Stimulated activated CD8-positive, alpha-beta memory T cell treated with anti-CD3 and anti-CD28 coated beads, Interleukin-12 subunit alpha, Interleukin-12 subunit beta, amount 100 ng/mL, for 1 hour (primary cell): ENCODE measurements around the gene CELSR1.

Source experiments
- DNase-seq: peaks from one replicate; pipeline ENCODE4 v3.0.0-alpha.2; 2020; ENCODE audit warnings: low read depth

CELSR1 gene

DNA sequence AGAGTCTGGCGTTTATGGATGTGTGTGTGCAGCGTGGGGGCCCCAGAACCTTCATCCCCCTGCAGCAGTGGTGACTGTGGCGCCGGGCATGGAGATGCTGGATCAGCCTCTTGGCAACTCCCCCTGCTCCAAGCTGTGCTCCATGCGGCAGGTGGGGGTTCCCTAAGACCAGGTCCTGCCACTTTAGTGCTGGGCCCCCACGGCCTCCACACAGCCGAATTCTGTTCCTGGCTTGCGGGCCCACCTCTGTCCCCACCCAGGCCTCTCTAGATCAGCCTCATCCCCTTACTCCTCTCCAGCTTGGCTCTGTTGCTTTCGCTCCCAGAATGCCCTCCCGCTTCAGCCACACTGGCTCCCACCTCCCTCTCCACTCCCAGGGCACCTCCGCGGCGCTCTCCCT, 142.3 kb downstream of the CELSR1 start:
- no peak for DNase-seq

DNA sequence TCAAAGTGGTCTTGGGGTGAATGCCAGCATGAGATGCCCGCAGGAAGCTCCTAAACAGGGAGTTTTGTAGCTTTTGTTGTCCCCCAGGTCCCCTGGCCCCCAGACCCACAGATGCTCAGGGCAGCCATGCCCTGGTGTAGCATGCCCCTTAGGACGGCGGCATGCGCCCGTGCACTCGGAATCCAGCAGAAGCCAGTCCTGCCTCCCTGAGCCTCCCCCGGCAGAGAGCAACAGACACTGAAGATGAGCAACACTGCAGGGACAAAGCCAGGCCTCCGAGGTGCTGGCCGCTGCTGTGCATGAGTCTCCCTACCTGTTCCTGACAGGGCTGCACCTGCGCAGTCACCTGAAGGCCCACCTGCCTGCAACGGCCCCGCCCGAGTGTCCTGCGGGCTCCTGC, 142.8 kb downstream of the CELSR1 start:
- DNase-seq = no peak

DNA sequence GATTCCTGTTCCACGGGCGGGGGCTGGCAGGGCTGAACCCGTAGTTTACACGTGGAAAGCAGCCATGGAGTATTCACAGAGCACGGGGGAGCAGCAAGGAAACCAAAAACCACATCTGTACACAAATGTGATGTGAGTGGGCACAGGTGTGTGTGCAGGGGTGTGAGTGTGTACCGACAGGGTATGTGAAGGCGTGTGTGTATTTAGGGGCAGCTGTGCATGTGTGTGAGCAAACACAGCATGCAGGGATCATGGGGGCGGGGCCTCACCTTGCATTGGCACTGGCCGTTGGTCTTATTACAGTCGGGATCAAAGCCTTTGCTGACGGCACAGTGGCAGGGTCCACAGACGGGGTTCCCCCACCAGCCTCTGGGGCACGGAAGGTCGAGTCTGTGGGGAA, 143.5 kb downstream of the CELSR1 start:
- DNase-seq = no peak

DNA sequence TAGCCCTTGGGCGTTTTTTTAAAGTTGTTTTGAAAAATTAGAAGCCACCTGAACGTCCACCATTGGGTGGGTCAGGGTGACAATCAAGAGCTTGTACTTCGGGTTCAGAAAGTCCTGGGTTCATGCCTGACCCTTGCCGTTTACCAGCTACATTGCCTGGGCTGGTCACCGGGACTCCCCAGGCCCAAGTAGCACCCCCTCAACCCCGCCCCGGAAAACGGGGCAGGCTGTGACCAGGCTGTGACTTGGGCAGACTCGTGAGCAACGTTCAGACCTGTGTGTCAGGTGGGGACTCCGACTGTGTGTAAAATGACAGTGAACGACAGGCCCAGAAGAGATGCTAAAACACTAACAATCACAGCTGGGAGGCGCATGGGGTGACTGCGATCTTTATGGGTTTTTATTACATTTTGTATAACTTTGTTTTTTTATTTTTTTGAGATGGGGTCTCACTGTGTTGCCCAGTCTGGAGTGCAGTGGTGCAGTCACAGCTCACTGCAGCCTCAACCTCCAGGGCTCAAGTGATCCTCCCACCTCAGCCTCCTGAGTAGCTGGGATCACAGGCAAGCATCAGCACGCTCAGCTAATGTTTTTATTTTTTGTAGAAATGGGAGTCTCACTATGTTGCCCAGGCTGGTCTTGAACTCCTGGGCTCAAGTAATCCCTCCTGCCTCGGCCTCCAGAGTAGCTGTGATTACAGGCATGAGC, 145.1 kb downstream of the CELSR1 start:
- DNase-seq = no peak

DNA sequence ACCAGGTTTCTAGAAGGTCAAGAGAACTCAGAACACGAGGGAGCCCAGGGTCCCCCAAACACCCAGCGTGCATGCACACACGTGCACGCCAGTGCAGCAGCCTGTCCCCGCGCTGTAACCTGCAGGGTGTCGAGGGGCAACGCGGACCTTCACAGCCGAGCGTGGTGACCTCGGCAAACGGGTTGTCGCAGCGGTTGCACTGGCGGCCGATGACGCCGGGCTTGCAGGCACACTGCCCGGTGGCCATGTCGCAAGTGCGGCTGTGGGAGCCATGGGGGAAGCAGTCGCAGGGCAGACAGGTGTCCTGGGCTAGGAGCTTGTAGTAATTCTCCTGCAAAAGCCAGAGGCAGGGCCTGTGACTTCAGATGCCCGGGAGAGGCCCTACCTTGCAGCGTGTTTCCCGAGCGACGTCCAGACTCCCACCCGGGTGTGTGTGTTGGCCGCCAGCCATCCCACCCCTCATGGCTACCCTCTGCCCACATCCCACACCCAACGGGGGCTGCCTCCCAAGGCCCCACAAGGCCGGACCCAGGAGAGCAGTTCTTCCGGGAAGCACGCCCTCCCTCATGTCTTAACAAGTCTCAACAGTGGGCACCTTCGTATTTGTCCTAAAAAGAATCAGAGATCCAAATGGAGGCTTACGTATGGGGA, 145.8 kb downstream of the CELSR1 start:
- DNase-seq = no peak

DNA sequence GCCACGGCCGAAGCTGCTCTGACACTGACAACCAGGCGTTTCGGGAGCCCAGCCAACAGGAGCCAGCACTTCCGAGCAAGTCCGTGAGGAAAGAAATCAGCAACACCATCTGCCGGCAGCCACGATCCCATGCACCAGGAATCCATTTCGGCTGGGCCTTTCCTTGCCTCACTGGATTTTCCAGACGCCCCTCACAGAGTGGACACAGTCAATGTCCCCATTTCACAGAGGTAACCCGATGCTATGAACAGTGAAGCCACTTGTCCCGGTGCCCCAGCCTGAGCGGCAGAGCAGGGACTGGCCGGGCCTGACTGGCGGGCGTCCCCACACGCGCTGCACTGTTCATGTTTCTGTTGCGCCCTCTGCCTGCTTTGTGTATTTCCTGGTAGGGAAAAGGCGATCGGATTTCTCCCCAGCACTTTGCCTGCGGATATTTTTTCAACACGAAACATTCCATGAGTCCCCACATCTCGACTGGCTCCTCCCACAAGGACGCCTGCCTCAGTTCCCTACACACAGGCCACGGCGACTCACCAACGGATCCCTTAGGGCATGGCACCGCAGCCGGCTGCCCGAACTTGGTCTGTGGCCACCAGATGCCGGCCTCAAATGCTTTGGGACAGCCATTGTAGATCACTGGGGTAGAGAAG, 146.6 kb downstream of the CELSR1 start:
- no peak for DNase-seq

DNA sequence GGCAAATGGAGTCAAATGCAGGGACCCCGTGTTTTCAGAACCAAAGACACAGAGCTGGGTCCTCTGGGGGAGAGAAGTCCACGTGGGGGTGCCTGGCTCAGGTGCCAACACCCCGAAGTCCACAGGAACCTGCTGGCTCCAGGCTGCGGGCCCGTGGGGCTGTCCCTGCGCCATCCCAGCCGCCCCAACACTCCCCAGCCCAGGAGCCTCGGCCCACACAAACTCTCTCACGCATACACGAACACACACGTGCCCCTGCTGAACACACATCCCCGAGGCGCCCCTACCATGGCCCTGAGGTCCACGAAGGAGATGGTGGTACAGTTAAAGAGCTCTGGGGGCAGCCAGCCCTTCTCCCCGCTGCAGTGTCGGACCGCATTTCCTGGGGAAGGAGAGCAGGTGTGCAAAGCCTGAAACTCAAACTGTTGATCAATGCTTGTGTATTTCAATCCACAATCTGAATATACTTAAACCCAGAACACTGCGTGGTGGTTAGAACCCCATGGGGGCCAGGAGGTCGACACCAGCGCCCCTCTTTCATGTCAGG, 147.2 kb downstream of the CELSR1 start:
- no peak for DNase-seq

DNA sequence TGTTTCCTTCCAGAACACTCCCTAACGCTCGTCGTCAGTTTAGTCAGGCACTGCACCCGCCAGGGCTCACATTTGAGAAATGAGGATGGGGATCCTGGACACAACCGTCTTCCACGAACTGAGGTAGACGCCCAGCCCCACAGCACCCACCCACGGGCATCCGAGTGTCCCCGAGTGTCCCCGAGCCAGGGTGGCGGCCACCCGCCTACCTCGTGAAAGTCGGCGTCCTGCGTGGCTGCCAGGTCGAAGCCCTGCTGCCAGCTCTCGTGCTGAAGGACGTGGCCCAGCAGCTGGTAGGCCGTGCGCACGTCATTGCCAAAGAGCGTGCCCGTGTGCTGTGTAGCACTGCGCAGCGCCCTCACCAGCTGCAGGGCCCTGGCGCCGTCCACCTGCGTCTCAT, 148.3 kb downstream of the CELSR1 start:
- no peak for DNase-seq

DNA sequence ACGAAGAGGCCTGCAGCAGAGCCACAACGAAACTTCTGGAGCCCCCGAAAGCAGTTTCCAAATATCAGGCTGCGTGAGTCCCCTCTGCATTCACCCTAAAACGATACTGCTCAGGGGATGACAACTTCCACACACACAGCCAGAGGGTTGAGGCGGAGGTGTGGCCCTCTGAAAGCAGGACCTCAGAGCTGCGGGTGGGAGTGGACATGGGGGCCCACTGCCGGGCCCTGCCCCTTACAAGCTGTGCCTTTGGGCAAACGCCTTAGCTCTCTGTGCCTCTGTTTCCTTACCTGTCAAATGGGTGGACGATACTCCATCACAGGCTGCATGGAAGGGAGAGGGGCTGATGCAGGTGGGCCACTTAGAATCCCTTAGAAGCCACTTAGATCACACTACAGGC, 148.8 kb downstream of the CELSR1 start:
- no peak for DNase-seq

DNA sequence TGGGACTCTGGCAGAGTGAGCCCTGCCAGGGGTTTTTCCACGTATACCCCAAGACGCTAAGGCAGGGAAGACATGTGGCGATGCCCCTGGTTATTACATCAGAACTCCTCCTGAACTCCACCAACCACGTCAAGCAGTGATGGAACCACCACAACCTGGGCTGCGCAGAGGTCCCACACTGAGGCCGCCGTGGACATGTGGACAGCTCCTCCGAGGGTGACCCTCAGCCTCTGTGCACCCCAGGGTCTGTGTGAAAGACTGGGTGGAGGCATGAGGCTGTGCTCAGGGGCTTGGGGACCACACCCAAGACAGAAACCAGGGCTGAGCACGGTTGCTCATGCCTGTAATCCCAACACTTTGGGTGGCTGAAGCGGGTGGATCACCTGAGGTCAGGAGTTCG, 149.7 kb downstream of the CELSR1 start:
- no peak for DNase-seq

DNA sequence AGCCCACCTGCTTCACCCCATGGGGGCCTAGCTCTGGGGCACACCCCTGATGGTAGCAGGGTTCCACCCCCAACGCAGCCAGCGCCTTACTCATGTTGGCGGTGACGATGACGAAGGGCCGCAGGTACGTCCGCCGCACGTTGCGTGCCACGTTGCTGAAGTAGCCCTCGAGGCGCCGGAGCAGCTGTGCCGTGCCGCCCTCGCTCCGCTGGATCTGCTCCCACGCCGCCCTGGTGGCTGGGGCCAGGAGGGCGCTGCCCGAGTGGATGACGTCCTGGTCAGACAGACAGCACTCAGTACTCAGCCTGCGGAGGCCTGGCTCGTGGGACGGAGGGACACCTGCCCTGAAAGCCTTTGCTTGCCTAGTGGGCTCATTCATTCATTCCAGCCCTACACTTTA, 151.1 kb downstream of the CELSR1 start:
- DNase-seq = no peak

DNA sequence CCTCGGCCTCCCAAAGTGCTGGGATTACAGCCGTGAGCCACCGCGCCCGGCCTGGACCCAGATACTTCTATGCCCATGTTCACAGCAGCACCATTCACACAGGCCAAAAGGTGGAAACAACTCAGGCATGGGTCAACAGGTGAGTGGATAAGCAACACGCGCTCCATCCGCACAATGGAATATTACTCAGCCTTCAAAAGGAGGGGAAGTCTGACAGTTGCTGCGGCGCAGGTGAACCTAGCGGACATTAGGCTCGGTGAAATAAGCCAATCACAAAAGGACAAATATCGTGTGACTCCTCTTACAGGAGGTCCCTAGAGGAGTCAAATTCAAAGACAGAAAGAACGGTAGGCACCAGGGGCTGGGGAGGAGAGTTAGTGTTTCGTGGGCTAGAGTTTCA, 154.9 kb downstream of the CELSR1 start:
- DNase-seq = no peak

DNA sequence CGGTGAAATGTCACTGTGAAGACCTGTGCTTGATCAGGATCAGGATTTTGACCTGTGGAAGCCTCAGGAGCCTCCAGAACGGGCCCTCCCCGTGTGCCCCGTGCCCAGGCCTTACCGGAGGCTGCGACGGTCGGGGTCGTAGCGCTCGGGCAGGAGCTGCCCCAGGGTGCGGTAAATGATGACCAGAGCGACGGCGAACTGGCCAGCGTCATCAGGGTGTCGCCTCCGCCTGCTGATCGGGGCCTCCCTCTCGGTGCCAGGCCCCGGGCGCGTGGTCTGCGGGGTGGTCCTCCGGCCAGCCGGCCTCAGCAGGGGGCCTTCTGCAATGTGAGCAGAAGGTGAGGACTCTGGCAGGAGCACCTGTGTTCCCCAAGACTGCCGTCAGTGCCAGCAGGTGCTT, 155.7 kb downstream of the CELSR1 start:
- no peak for DNase-seq

DNA sequence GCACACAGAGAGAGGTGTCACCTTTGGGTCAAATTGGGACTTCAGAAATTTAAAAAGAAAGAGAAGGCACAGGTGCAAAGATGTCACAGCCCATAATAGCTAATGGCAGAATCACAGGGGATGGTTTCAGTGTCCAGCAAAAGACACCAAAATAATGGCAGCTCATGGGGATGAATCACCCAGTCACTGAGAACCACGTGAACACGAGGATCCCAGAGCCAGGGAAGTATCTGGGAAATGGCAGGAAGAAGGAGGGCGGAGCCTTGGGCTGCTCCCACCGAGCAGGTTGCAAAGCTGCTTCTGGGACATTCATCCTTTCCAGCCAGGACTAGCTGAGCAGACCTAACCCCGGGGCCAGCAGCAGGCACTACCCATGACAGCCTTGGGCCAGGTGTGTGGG, 156.3 kb downstream of the CELSR1 start:
- DNase-seq = no peak

DNA sequence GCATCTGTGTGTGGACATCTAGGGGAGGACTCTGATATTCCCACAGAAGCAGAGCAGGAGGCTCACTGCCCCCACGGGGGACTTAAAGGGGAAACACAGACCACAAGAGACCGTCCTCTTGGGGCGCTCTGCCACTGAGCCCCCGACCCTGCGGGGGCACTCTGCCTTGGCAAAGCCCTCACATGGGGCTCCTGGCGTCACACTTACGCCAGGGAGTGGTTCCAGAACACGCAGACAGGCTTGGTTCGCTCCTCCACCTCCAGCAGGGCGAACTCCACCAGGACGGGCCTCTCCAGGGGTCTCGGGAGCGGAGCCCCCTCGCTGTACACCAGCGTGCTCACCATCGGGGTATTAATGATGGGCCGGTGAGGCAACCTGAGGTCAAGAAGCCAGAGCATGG, 156.8 kb downstream of the CELSR1 start:
- no peak for DNase-seq

DNA sequence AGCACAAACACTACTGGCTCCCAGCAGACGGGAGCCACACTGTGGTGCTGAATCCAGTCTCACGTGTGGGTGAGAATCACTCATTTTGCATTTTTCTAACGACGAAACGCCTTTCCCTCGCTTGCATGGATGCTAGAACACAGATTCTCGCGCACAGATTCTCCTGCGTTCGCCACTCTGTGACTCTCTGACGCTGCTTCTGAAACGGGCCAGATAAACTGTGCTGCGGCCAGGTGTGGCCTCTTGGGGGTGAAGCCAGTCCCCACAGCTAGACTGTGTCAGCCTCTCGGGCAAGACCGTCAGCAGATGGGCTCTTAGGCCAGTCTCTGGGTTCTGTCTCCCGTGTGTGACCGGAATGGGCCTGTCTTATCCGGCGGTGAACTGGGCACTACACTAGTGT, 157.4 kb downstream of the CELSR1 start:
- no peak for DNase-seq

DNA sequence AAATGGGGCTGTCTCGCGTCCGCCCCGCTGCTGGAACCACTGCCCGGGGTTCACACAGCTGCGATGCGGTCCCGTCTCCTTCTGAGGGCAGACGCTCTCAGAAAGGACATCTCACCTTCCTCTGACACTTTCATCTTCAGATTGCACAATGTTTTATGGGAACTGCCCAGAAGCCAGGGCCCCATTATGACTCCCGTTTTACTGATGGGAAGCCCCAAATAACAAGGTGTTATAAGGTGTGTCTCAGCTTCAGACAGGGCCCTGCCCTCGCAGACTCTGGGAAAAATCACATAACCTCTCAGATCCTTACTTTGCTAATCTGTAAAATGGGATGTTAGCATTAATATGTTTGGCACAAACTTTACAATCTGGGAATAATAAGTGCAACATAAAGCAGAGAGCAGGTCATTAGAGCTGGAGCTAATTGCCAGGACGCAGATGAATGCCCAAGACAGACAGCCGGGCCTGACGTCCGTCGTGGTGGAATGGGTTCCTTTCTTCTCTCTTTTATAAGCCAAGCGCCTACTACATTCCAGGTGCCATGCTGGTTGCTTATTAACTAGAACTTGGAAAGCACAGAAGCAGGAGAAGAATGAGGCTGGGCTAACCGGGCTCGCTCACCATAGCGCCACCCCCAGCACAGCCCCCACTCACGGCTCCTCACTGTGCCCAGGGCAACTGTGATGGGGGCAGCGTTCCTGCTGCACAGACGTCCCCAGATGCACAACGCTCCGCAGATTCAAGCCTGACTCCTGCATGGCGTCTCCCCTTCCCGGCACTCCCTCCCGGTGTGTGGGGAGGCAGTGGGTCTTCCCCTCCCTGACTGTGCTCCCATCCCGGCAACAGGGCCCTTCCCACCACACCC, 158.1 kb downstream of the CELSR1 start:
- DNase-seq = no peak

DNA sequence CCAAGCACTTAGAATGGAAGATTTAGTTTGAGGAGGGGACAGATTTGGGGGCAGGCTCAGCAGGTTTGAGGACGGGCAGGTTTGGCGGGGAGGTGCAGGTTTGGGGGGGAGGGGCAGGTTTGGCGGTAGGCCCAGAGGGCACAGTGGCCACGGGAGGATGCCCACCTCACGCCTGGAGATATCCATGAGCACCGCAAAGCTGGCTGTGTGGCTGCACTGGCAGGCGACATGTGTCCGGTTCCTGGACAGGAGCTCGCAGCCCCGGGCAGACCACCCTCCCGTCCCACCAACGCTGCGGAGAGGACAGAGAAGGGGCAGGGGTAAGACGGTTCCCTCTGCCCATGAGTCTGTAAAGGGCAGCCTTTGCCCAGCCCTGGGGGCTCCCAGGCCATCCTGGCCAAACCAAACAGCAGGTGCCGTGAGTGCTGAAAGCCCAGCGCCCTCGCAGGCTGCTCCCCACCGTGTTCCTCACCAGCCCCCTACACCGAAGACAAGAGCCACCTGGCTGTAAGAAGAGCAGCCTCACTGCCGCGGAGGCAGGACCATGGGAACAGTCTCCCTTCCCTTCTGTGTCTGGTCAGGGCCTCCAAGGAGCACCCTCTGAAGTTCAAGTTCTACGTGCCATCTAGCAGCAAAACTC, 158.9 kb downstream of the CELSR1 start:
- no peak for DNase-seq

DNA sequence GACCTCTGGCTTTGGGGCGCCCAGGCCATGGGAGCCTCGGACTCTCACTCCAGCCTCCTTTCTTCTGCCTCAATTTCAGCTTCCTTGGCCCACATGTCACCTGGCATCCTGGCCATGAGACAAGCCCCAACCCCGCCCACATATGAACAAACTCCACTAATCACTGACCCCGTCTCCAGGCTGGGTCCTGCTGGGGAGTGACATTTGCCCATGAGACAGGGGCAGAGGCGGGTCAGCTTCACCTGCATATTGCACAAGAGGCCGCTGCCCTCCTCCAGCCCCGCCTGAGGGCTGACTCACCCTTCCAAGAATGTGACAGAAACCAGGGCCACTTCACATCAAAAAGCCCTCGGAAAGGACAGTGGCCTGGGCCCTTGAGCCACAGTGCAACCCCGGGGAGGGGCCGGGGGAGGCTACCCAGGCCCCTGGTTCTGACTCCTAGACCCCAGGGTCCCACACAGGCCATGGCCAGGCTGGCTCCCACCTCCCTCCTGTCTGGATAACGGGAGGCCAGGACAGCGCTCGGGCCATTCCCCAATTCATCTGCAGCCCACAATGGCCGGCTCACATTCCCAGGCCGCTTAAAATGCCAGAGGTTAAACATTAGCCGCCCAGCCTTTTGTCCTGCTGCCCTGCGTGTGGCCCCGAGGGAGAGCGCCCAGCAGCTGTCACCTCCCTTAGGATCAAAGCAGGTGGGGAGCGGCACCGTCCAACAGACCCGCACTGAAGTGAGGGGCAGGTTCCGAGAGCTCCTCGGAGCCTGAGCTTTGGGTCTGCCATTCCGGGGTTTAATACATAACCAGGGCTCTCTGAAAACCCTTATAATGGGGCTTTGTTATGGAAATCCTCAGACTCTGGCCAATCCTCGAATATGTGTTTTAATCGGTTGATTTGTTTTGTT, 159.6 kb downstream of the CELSR1 start:
- no peak for DNase-seq

DNA sequence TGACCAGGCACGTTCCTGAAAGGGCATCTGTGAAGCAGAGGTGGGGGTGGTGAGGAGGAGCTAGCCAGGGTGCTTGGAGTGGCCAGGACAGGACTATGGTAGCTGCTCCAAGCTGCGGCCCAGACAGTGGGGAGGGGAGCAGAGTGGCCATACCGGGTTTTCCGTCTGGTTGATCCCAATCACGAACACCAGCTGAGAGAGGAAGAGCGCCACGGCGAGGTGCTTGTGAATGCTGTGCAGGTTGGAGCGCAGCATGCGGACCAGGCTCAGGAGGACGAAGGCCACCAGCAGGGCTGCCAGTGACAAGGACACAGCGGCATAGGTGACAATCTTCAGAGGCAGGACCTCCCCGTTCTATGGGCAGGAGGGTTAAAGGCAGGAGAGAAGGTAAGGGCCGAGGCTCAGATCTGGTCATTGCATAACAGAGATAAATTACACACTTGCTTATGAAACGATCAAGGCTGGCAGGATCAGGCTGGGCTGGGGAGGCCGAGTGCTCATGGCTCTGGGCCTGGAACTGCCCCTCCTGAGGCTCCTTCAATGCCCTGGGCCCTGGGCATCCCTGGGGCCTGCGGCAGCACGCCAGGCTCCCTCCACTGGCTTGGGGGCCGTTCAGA, 160.4 kb downstream of the CELSR1 start:
- DNase-seq = no peak
